ENCODE results near the gene SLC22A1. TPM values are rescaled to one million over a fixed set of nuclear protein-coding genes. Genes with fewer than 3 reads are reported as not detected.

Gene SLC22A1
- total RNA-seq, 1 experiment from 2014 or later, result 1.2 TPM

DNA sequence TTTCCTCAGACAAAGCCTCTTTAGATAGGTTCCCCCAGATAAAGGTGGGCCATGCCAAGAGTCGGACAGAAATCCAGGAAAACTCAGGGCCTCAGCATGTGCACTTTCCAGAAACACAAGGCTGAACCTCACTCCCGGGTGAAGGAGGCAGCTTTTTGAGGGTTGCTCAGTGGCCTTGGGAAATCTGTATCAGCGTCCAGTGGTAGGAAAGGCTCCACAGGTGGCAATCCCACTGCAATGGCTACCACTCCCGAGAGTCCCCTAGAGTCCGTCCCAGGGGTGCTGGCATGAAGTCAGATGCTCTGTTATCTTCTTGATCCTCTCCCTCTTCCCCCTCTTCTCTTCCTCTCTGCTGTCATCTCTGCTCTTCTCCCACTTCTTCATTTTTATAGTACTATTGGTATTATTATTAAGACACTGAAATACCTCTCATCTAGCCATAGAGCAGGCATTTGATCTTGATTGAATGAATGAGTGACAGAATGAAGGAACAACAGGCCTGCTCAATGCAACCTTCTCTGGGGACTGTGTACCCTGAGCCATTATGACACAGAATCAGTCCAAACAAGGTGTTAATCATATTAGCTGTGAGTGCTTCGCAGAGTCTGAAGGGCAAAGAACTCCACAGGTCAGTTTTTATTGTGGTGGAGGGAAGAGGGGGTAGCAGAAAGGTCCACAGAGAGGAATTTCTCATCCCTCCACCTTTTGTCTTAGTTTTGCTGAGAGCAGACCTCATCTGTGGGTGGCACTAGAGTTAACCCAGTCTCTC lies 13.3 kb downstream of the SLC22A1 start:
- no peak for ATAC-seq
- CTCF ChIA-PET, result interaction anchor here (1.4 to 1.8 kb wide), 2 partner anchors 162 to 332 kb away, joined by 3 to 6 read pairs; no protein-coding TSS in a partner anchor

DNA sequence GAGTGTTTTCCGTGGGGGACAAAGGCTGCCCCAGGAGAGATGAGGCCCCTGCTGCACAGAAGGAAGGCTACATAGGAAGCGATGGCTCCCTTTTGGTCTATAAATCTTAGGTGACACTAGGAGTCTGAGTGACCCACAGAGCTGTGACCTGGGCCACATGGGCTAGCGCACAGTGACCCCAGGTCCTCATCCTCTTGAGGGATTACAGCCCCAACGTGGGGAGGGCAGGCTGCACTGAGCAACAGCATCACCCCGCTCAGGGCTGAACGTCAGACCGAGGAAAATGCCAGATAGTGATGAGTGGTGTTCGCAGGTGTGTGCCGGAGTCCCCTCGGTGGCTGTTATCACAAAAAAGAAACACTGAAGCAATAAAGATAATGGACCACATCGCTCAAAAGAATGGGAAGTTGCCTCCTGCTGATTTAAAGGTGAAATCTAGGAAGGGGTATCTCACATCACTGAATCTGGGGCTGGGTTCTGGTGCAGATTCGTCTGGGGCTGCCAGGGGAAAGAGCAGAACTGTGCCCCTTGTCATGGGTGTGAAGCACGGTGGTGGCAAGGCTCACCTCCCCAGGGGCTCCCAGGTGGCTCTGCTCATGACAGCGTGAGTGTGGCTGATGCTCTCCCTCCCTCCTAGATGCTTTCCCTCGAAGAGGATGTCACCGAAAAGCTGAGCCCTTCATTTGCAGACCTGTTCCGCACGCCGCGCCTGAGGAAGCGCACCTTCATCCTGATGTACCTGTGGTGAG lies 14.5 kb downstream of the SLC22A1 start:
- Mint-ChIP-seq H3K4me3 (no peak overlapping the region), H3K27me3 (ENCODE audit: low read depth) (peaks cover 28% of the 10 kb centered on the region), H3K4me1 (peaks cover 44% of the 10 kb centered on the region), H3K36me3 (no peaks in the 10 kb centered on the region), H3K27ac (no peak overlapping the region), H3K9me3 (no peaks in the 10 kb centered on the region)
- ChIA-PET POLR2A (no interaction called here), CTCF (interaction anchor here (2.9 kb wide), 1 partner anchor 86 kb away, joined by 27 read pairs; no protein-coding TSS in a partner anchor)
- ATAC-seq, result no peak
- DNase-seq (ENCODE audit: low spot score), result no peak
- TF ChIP-seq ZNF219 (CRISPR knock-in tag; IDR thresholded peaks at IDR 0.05; ENCODE audit: borderline replicate concordance), result no peak
- TF ChIP-seq ELF4 (CRISPR knock-in tag; IDR thresholded peaks at IDR 0.05; ENCODE audit: low read depth), result no peak
- no peak for TF ChIP-seq ZNF416 (CRISPR knock-in tag; IDR thresholded peaks at IDR 0.05)
- TF ChIP-seq, protein P1, sequence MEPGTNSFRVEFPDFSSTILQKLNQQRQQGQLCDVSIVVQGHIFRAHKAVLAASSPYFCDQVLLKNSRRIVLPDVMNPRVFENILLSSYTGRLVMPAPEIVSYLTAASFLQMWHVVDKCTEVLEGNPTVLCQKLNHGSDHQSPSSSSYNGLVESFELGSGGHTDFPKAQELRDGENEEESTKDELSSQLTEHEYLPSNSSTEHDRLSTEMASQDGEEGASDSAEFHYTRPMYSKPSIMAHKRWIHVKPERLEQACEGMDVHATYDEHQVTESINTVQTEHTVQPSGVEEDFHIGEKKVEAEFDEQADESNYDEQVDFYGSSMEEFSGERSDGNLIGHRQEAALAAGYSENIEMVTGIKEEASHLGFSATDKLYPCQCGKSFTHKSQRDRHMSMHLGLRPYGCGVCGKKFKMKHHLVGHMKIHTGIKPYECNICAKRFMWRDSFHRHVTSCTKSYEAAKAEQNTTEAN (CRISPR knock-in tag; IDR thresholded peaks at IDR 0.05), result no peak
- no peak for TF ChIP-seq KAT7 (CRISPR knock-in tag; IDR thresholded peaks at IDR 0.05; ENCODE audit: borderline replicate concordance)
- TF ChIP-seq, protein P2, sequence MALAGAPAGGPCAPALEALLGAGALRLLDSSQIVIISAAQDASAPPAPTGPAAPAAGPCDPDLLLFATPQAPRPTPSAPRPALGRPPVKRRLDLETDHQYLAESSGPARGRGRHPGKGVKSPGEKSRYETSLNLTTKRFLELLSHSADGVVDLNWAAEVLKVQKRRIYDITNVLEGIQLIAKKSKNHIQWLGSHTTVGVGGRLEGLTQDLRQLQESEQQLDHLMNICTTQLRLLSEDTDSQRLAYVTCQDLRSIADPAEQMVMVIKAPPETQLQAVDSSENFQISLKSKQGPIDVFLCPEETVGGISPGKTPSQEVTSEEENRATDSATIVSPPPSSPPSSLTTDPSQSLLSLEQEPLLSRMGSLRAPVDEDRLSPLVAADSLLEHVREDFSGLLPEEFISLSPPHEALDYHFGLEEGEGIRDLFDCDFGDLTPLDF (CRISPR knock-in tag; IDR thresholded peaks at IDR 0.05), result no peak
- no peak for TF ChIP-seq MYBL2 (CRISPR knock-in tag; IDR thresholded peaks at IDR 0.05)
- TF ChIP-seq ATF1 (CRISPR knock-in tag; IDR thresholded peaks at IDR 0.05), result no peak
- TF ChIP-seq NFYB (CRISPR knock-in tag; conservative IDR thresholded peaks at IDR 0.05; ENCODE audit: low read depth), result no peak
- TF ChIP-seq, protein P3, sequence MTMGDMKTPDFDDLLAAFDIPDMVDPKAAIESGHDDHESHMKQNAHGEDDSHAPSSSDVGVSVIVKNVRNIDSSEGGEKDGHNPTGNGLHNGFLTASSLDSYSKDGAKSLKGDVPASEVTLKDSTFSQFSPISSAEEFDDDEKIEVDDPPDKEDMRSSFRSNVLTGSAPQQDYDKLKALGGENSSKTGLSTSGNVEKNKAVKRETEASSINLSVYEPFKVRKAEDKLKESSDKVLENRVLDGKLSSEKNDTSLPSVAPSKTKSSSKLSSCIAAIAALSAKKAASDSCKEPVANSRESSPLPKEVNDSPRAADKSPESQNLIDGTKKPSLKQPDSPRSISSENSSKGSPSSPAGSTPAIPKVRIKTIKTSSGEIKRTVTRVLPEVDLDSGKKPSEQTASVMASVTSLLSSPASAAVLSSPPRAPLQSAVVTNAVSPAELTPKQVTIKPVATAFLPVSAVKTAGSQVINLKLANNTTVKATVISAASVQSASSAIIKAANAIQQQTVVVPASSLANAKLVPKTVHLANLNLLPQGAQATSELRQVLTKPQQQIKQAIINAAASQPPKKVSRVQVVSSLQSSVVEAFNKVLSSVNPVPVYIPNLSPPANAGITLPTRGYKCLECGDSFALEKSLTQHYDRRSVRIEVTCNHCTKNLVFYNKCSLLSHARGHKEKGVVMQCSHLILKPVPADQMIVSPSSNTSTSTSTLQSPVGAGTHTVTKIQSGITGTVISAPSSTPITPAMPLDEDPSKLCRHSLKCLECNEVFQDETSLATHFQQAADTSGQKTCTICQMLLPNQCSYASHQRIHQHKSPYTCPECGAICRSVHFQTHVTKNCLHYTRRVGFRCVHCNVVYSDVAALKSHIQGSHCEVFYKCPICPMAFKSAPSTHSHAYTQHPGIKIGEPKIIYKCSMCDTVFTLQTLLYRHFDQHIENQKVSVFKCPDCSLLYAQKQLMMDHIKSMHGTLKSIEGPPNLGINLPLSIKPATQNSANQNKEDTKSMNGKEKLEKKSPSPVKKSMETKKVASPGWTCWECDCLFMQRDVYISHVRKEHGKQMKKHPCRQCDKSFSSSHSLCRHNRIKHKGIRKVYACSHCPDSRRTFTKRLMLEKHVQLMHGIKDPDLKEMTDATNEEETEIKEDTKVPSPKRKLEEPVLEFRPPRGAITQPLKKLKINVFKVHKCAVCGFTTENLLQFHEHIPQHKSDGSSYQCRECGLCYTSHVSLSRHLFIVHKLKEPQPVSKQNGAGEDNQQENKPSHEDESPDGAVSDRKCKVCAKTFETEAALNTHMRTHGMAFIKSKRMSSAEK (CRISPR knock-in tag; IDR thresholded peaks at IDR 0.05; ENCODE audit: borderline replicate concordance), result no peak

More for the DNA sequence above, 13.3 kb downstream of the SLC22A1 start:
- TF ChIP-seq, protein P4, sequence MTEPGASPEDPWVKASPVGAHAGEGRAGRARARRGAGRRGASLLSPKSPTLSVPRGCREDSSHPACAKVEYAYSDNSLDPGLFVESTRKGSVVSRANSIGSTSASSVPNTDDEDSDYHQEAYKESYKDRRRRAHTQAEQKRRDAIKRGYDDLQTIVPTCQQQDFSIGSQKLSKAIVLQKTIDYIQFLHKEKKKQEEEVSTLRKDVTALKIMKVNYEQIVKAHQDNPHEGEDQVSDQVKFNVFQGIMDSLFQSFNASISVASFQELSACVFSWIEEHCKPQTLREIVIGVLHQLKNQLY (CRISPR knock-in tag; IDR thresholded peaks at IDR 0.05), result no peak
- TF ChIP-seq TCF7 (CRISPR knock-in tag; IDR thresholded peaks at IDR 0.05; ENCODE audit: low read depth) (no peak), ZNF138 (CRISPR knock-in tag; conservative IDR thresholded peaks at IDR 0.05) (no peak), CREM (CRISPR knock-in tag; IDR thresholded peaks at IDR 0.05) (no peak), GABPB1 (CRISPR knock-in tag; IDR thresholded peaks at IDR 0.05) (no peak), ZNF671 (CRISPR knock-in tag; IDR thresholded peaks at IDR 0.05) (no peak), SMAD3 (CRISPR knock-in tag; IDR thresholded peaks at IDR 0.05; ENCODE audit: borderline replicate concordance) (no peak), SMAD4 (CRISPR knock-in tag; IDR thresholded peaks at IDR 0.05) (no peak), JAZF1 (CRISPR knock-in tag; IDR thresholded peaks at IDR 0.05) (no peak), TP53 (CRISPR knock-in tag; IDR thresholded peaks at IDR 0.05) (no peak), EMX1 (CRISPR knock-in tag; IDR thresholded peaks at IDR 0.05) (no peak), FOXP1 (CRISPR knock-in tag; IDR thresholded peaks at IDR 0.05; ENCODE audit: borderline replicate concordance) (no peak), HMGA2 (CRISPR knock-in tag; IDR thresholded peaks at IDR 0.05) (no peak)
- TF ChIP-seq, protein P5, sequence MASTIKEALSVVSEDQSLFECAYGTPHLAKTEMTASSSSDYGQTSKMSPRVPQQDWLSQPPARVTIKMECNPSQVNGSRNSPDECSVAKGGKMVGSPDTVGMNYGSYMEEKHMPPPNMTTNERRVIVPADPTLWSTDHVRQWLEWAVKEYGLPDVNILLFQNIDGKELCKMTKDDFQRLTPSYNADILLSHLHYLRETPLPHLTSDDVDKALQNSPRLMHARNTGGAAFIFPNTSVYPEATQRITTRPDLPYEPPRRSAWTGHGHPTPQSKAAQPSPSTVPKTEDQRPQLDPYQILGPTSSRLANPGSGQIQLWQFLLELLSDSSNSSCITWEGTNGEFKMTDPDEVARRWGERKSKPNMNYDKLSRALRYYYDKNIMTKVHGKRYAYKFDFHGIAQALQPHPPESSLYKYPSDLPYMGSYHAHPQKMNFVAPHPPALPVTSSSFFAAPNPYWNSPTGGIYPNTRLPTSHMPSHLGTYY (CRISPR knock-in tag; IDR thresholded peaks at IDR 0.05), result no peak
- TF ChIP-seq, protein P6, sequence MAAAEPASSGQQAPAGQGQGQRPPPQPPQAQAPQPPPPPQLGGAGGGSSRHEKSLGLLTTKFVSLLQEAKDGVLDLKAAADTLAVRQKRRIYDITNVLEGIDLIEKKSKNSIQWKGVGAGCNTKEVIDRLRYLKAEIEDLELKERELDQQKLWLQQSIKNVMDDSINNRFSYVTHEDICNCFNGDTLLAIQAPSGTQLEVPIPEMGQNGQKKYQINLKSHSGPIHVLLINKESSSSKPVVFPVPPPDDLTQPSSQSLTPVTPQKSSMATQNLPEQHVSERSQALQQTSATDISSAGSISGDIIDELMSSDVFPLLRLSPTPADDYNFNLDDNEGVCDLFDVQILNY (CRISPR knock-in tag; IDR thresholded peaks at IDR 0.05), result no peak
- TF ChIP-seq, protein P7, sequence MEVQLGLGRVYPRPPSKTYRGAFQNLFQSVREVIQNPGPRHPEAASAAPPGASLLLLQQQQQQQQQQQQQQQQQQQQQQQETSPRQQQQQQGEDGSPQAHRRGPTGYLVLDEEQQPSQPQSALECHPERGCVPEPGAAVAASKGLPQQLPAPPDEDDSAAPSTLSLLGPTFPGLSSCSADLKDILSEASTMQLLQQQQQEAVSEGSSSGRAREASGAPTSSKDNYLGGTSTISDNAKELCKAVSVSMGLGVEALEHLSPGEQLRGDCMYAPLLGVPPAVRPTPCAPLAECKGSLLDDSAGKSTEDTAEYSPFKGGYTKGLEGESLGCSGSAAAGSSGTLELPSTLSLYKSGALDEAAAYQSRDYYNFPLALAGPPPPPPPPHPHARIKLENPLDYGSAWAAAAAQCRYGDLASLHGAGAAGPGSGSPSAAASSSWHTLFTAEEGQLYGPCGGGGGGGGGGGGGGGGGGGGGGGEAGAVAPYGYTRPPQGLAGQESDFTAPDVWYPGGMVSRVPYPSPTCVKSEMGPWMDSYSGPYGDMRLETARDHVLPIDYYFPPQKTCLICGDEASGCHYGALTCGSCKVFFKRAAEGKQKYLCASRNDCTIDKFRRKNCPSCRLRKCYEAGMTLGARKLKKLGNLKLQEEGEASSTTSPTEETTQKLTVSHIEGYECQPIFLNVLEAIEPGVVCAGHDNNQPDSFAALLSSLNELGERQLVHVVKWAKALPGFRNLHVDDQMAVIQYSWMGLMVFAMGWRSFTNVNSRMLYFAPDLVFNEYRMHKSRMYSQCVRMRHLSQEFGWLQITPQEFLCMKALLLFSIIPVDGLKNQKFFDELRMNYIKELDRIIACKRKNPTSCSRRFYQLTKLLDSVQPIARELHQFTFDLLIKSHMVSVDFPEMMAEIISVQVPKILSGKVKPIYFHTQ (CRISPR knock-in tag; IDR thresholded peaks at IDR 0.05), result no peak
- Mint-ChIP-seq H3K9me3 (no peaks in the 10 kb centered on the region), H3K27me3 (ENCODE audit: low read depth) (peaks cover 39% of the 10 kb centered on the region), H3K27ac (no peak overlapping the region), H3K4me3 (no peak overlapping the region), H3K36me3 (no peaks in the 10 kb centered on the region), H3K4me1 (peaks cover 49% of the 10 kb centered on the region)
- POLR2A ChIA-PET, result no interaction called here
- DNase-seq (ENCODE audit: low spot score), result no peak
